ENCODE measurements around the gene ENTHD1.

DNA sequence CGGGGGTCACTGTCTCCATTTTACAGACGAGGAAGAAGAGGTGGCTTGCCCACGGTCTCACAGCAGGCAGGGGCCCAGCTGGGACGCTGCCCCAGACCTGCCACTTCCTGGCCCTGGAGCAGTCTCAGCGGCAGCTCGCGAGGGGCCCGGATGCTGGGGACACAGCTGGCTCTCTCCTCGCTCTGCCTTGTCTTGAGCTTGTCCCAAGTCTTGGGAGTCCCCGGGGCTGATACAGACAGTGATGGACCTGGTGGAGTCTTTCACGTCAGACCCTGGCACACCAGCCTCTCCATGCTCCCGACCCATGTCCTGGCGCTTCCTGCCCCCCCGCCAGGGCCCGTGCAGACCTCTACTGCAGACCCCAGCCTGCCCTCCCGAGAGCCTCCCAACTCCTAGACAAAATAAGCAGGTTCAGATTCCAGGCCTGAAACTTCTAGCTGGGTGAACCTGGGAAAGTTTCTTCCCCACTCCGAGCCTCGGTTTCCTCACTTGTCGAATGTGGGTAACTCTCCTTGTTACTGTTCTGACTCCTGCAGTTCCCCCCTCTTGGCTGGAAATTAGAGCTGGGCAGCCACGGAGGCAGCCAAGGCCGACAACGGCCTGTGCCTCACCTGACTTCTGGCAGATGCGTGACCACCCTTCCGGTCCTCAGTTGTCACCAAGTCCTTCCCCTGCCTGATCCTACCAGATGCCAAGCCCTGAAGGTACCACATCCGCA, 177.6 kb downstream of the ENTHD1 start:
- TF ChIP-seq, protein P1, sequence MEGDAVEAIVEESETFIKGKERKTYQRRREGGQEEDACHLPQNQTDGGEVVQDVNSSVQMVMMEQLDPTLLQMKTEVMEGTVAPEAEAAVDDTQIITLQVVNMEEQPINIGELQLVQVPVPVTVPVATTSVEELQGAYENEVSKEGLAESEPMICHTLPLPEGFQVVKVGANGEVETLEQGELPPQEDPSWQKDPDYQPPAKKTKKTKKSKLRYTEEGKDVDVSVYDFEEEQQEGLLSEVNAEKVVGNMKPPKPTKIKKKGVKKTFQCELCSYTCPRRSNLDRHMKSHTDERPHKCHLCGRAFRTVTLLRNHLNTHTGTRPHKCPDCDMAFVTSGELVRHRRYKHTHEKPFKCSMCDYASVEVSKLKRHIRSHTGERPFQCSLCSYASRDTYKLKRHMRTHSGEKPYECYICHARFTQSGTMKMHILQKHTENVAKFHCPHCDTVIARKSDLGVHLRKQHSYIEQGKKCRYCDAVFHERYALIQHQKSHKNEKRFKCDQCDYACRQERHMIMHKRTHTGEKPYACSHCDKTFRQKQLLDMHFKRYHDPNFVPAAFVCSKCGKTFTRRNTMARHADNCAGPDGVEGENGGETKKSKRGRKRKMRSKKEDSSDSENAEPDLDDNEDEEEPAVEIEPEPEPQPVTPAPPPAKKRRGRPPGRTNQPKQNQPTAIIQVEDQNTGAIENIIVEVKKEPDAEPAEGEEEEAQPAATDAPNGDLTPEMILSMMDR (IDR thresholded peaks at IDR 0.05): no peak
- TF ChIP-seq POLR2A (IDR thresholded peaks at IDR 0.05): no peak

All from stomach (tissue), 4 donors.